Spleen (tissue), 7 donors: ENCODE data around the gene TUBGCP2.

Experiments used
- CTCF ChIP-seq, 11 experiments: fragments of 200-600 bp in 7 of 11; fragments of 450-650 bp in 4 of 11; sonication (generic) in 4 of 11; IDR thresholded peaks in 8 of 11; conservative IDR thresholded peaks in 3 of 11; 1 replicate in 7 of 11; 2 replicates in 4 of 11; pipeline versions ENCODE4 v1.4.0 to v1.8.0; 2016 to 2021; ENCODE audit warnings: antibody characterized with exemption in 11 of 11, inconsistent platforms in 4 of 11, mild to moderate bottlenecking in 1 of 11
- POLR2AphosphoS5 ChIP-seq, 3 donors: sonication (generic); formaldehyde crosslinking; IDR thresholded peaks; one replicate each; pipeline ENCODE4 v1.5.1; 2017; ENCODE audit warnings: antibody characterized with exemption in 3 of 3
- donor health status: DM: no; HTN: no; CAD: no; lungs with moderate emphysema.
- donor health status: DM: no; HTN: no; CAD: no.
- donor health status: DM: no; HTN: no; CAD: no.

DNA sequence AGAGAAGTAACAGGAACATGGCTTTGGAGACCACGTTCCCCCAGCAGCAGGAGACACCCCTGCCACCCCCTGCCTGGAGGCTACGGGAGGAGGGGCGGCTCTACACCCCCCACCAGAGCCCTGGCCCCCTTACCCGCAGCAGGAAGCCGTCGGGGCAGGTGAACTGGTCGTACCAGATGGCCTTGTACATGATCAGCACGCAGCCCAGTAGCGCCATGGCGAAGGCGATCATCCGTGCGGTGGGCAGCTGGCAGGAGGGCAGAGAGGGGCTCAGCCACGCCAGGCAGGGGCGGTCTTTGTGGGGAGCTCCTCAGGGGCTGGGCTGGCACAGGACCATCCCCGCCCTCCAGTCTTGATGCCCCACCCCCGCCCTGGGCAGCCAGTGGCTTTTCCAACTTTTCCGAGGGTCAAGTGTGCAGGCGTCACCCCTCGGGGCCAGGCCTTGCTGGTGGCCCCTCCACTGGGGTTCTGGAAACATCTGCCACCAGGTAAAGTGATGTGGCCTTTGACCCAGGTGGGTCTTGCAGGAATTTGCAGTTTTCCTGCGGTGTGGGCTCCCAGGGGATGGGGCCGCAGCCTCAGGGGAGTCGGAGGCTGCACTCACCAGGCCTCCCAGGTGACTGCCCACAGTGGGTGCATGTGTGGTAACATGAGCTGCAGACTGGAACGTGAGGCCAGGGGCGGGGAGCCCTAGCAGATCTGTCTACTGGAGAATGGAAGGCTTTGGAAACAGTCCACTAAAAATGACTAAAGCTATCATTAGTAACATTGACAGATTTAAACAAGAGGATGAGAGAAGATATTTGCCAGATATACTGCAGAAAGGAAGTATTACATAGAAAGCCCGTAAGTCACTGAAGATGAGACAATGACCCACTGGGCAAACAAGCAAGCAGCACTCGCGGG, 18.3 kb upstream of the TUBGCP2 start:
- TF ChIP-seq CTCF (IDR thresholded peaks at IDR 0.05 in 8 of 11, conservative IDR thresholded peaks at IDR 0.05 in 3 of 11) = no peak
- no peak for TF ChIP-seq POLR2AphosphoS5 (IDR thresholded peaks at IDR 0.05)
